A673 (cell line): ENCODE measurements around the gene PDE6G.

Experiments used
- EZH2 ChIP-seq: fragments of 200-600 bp; sonication (generic); IDR thresholded peaks from 2 replicates; pipeline ENCODE4 v1.6.1; 2017; ENCODE audit warnings: borderline replicate concordance, low read depth, mild to moderate bottlenecking, mixed read lengths, antibody characterized with exemption, low read length; ENCODE audit not compliant: poor library complexity, severe bottlenecking
- TF ChIP-seq, protein P1 (sequence below): fragments of 300-800, 200-600 bp; sonication (generic); conservative IDR thresholded peaks from 2 replicates; pipeline ENCODE4 v1.5.1; 2017; ENCODE audit warnings: low read depth, mild to moderate bottlenecking, antibody characterized with exemption, low read length, moderate library complexity, mixed read lengths

DNA sequence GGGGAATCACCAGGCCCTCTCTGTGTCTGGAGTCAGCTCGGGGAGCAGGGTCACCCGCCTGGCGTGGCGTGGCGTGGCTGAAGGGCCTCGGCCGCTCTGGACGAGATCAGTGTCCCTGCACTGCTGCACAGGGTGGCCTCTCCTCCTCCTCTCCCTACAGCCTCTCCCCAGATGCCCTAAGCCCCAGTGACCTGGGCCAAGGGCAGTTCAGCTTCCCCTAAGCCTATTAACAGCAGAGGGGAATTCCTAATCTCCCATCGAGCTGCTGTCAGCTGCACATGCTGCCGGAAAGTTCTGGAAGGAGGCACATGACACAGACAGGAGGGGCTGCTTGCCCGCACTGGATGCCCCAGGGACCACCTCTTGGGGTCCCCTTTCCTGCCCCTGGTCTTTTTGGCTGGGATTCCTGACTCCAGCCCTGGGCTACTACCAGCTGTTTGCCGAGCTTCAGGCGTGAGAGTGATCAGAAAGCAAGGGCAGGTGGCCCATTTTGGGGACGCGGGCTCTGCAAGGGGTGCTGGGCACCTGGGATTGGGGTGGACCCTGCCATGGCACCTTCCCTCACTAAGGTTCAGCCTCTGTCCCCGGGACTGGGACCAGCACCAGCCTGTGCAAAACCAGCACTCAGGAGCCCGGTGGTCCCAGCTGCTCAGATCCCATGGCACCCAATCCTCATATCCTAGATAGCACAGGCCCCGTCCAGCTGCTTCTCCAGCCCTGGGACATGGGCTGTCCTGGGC, 794 bp downstream of the PDE6G start:
- TF ChIP-seq, protein P1, sequence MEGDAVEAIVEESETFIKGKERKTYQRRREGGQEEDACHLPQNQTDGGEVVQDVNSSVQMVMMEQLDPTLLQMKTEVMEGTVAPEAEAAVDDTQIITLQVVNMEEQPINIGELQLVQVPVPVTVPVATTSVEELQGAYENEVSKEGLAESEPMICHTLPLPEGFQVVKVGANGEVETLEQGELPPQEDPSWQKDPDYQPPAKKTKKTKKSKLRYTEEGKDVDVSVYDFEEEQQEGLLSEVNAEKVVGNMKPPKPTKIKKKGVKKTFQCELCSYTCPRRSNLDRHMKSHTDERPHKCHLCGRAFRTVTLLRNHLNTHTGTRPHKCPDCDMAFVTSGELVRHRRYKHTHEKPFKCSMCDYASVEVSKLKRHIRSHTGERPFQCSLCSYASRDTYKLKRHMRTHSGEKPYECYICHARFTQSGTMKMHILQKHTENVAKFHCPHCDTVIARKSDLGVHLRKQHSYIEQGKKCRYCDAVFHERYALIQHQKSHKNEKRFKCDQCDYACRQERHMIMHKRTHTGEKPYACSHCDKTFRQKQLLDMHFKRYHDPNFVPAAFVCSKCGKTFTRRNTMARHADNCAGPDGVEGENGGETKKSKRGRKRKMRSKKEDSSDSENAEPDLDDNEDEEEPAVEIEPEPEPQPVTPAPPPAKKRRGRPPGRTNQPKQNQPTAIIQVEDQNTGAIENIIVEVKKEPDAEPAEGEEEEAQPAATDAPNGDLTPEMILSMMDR = no peak
- TF ChIP-seq EZH2 = no peak
